Kidney glomerular epithelial cell (primary cell): ENCODE measurements around the gene CORO7.
A peak's percentile ranks its signal among the peaks of the same experiment; 100 is the strongest.

Source experiments
- DNase-seq: peaks from one replicate; lab custom pipeline; 2025; lab: John Stamatoyannopoulos, UW

Gene CORO7

GRCh38 chr16:4383591-4384444 is 32.6 kb downstream of the CORO7 start:
- DNase-seq = no peak

- no peak for DNase-seq
These were observed 33.5 kb downstream of the CORO7 start for GRCh38 chr16:4382795-4383357.

GRCh38 chr16:4381935-4382794 is 34.2 kb downstream of the CORO7 start:
- DNase-seq = no peak

GRCh38 chr16:4381072-4381934 is 35.1 kb downstream of the CORO7 start:
- DNase-seq = no peak

- peak; percentile 65 for DNase-seq
These were observed 36.0 kb downstream of the CORO7 start for GRCh38 chr16:4380119-4381063.

GRCh38 chr16:4378999-4379690 is 37.3 kb downstream of the CORO7 start:
- DNase-seq = no peak

GRCh38 chr16:4378161-4378666 is 38.2 kb downstream of the CORO7 start:
- no peak for DNase-seq

GRCh38 chr16:4377573-4378154 is 38.7 kb downstream of the CORO7 start:
- DNase-seq = no peak

GRCh38 chr16:4376893-4377572 is 39.4 kb downstream of the CORO7 start:
- no peak for DNase-seq

- peak; percentile 58 for DNase-seq
These were observed 40.1 kb downstream of the CORO7 start for GRCh38 chr16:4376126-4376892.

- DNase-seq = peak; percentile 10
These were observed 40.7 kb downstream of the CORO7 start for GRCh38 chr16:4375717-4376116.

- peak; percentile 76 for DNase-seq
These were observed 42.3 kb downstream of the CORO7 start for GRCh38 chr16:4373909-4374742.

GRCh38 chr16:4373356-4373908 is 43.0 kb downstream of the CORO7 start:
- no peak for DNase-seq

GRCh38 chr16:4372578-4373355 is 43.6 kb downstream of the CORO7 start:
- peak; percentile 52 for DNase-seq

- DNase-seq = no peak
These were observed 44.3 kb downstream of the CORO7 start for GRCh38 chr16:4372001-4372577.
